Endothelial cell of umbilical vein (primary cell): ENCODE results near the gene PTGER4. TPM values are rescaled to one million over a fixed set of nuclear protein-coding genes. Genes with fewer than 3 reads are reported as not detected.
A peak's percentile ranks its signal among the peaks of the same experiment; 100 is the strongest.

Experiments used
- BruUV-seq: library from RNA; stranded (reverse); fragments of 400-500 nt; replicated peaks from 2 replicates; lab custom pipeline; 2021; lab: Mats Ljungman, UMichigan
- CTCF ChIA-PET: fragments of 300-600, 350-600 bp; sonication (Branson Sonifier 250); formaldehyde crosslinking; loops from one replicate; lab custom pipeline; 2021; ENCODE audit warnings: antibody characterized with exemption, inconsistent platforms; lab: Charles Lee
- POLR2A ChIA-PET: fragments of 300-600, 350-600 bp; sonication (Branson Sonifier 250); formaldehyde crosslinking; loops from one replicate; lab custom pipeline; 2021; ENCODE audit warnings: antibody characterized with exemption, inconsistent platforms; lab: Charles Lee
- DNase-seq: peaks from one replicate; pipeline ENCODE4 v3.0.0-alpha.2; 2011; ENCODE audit warnings: low read depth, low spot score
- FAIRE-seq: peaks from 2 replicates; lab custom pipeline; 2011; peaks lifted over from hg19 to GRCh38; lab: Jason Lieb, UNC
- H2AFZ ChIP-seq: 2 replicates; pipeline ENCODE4 v1.6.0; 2012; ENCODE audit warnings: low read depth, low read length, control low read depth, inconsistent platforms
- H3K27ac ChIP-seq: 2 replicates; pipeline ENCODE4 v1.5.1; 2011; ENCODE audit warnings: low read depth, mild to moderate bottlenecking, control low read depth, low read length, moderate library complexity; ENCODE audit not compliant: insufficient read depth
- H3K27me3 ChIP-seq, 2 experiments: 2 replicates each; pipeline versions ENCODE4 v1.6.0 to v1.6.1; 2011; ENCODE audit warnings: low read length in 2 of 2, mixed read lengths in 1 of 2; ENCODE audit not compliant: control insufficient read depth in 2 of 2, insufficient read depth in 2 of 2
- H3K36me3 ChIP-seq, 2 experiments: 2 replicates in 1 of 2; 3 replicates in 1 of 2; pipeline ENCODE4 v1.5.1; 2011; ENCODE audit warnings: low read length in 2 of 2, mild to moderate bottlenecking in 1 of 2, moderate library complexity in 1 of 2; ENCODE audit not compliant: control insufficient read depth in 2 of 2, insufficient read depth in 2 of 2; ENCODE audit errors: extremely low read depth in 1 of 2
- H3K4me1 ChIP-seq: 3 replicates; pipeline ENCODE4 v1.5.1; 2011; ENCODE audit warnings: mild to moderate bottlenecking, low read length; ENCODE audit not compliant: control insufficient read depth, insufficient read depth; ENCODE audit errors: extremely low read depth
- H3K4me2 ChIP-seq: 2 replicates; pipeline ENCODE4 v1.6.1; 2011; ENCODE audit warnings: low read length, control low read depth, mixed read lengths; ENCODE audit not compliant: insufficient read depth
- H3K4me3 ChIP-seq, 3 experiments: fragments of 200-600 bp in 1 of 3; sonication (generic), shearing (Covaris generic) in 1 of 3; replicated peaks in 1 of 3; 2 replicates each; pipeline ENCODE4 v1.5.1; 2011 to 2016; ENCODE audit warnings: control low read depth in 3 of 3, low read length in 3 of 3, mild to moderate bottlenecking in 2 of 3, inconsistent platforms in 1 of 3, low read depth in 1 of 3, moderate library complexity in 1 of 3; ENCODE audit not compliant: insufficient read depth in 1 of 3
- H3K79me2 ChIP-seq: 2 replicates; pipeline ENCODE4 v1.6.0; 2012; ENCODE audit warnings: low read length, inconsistent platforms; ENCODE audit not compliant: control insufficient read depth, insufficient read depth
- H3K9ac ChIP-seq: replicated peaks from 2 replicates; pipeline ENCODE3; 2011; ENCODE audit warnings: low read length, control low read depth; ENCODE audit not compliant: insufficient read depth; ENCODE audit errors: extremely low read depth
- H3K9me1 ChIP-seq: replicated peaks from 3 replicates; pipeline ENCODE4 v1.6.0; 2011; ENCODE audit warnings: mild to moderate bottlenecking, low read length; ENCODE audit not compliant: control insufficient read depth, insufficient read depth; ENCODE audit errors: extremely low read depth
- H3K9me3 ChIP-seq: replicated peaks from 2 replicates; pipeline ENCODE4 v1.5.1; 2012; ENCODE audit warnings: low read length, inconsistent platforms; ENCODE audit not compliant: control insufficient read depth, insufficient read depth
- H4K20me1 ChIP-seq: replicated peaks from 2 replicates; pipeline ENCODE3; 2011; ENCODE audit warnings: mild to moderate bottlenecking, low read length; ENCODE audit not compliant: control insufficient read depth, insufficient read depth; ENCODE audit errors: extremely low read depth
- CTCF ChIP-seq, 2 donors: IDR thresholded peaks; 1 replicate in 1 of 2; 2 replicates in 1 of 2; pipeline ENCODE4 v1.5.1; 2011; ENCODE audit warnings: low read length in 2 of 2, mild to moderate bottlenecking in 2 of 2, moderate library complexity in 2 of 2, control low read depth in 1 of 2, inconsistent platforms in 1 of 2, low read depth in 1 of 2; ENCODE audit not compliant: insufficient read depth in 1 of 2; ENCODE audit errors: extremely low read depth in 1 of 2
- EZH2 ChIP-seq: IDR thresholded peaks from 2 replicates; pipeline ENCODE4 v1.6.1; 2012; ENCODE audit warnings: borderline replicate concordance, low read depth, mild to moderate bottlenecking, moderate library complexity, low read length, inconsistent platforms; ENCODE audit not compliant: severe bottlenecking
- FOS ChIP-seq: IDR thresholded peaks from 2 replicates; pipeline ENCODE4 v1.6.1; 2011; ENCODE audit warnings: mild to moderate bottlenecking, low read length, moderate library complexity, borderline replicate concordance; ENCODE audit not compliant: insufficient read depth
- GATA2 ChIP-seq: IDR thresholded peaks from 2 replicates; pipeline ENCODE4 v1.7.0; 2011; ENCODE audit warnings: low read depth, mild to moderate bottlenecking, moderate library complexity, mixed read lengths, low read length; ENCODE audit not compliant: insufficient read length, insufficient read depth
- JUN ChIP-seq: IDR thresholded peaks from 2 replicates; pipeline ENCODE4 v1.6.1; 2011; ENCODE audit warnings: borderline replicate concordance, low read depth; ENCODE audit not compliant: insufficient read length, insufficient read depth
- MAX ChIP-seq: IDR thresholded peaks from 2 replicates; pipeline ENCODE4 v1.6.1; 2011; ENCODE audit not compliant: insufficient read depth, insufficient read length
- MYC ChIP-seq: IDR thresholded peaks from one replicate; pipeline ENCODE4 v1.6.1; 2011; ENCODE audit warnings: mild to moderate bottlenecking, low read depth, low read length
- POLR2A ChIP-seq: IDR thresholded peaks from 2 replicates; pipeline ENCODE4 v1.6.1; 2012; ENCODE audit warnings: low read depth, mild to moderate bottlenecking, control low read depth, low read length
- POLR2AphosphoS5 ChIP-seq: IDR thresholded peaks from 2 replicates; pipeline ENCODE4 v1.6.1; 2012; ENCODE audit warnings: low read depth, mild to moderate bottlenecking, control low read depth, low read length, moderate library complexity; ENCODE audit not compliant: insufficient read depth
- dilution Hi-C: fragments of 300-500 bp; cut with MboI; formaldehyde crosslinking; loops from one replicate; pipeline ENCODE4 v1.15.0; 2019; ENCODE audit warnings: low sequenced_read_pairs; ENCODE audit not compliant: extremely low pct_ligation_motif_present
- intact Hi-C: fragments of 100-400 bp; cut with micrococcal nuclease; formaldehyde crosslinking; loops from one replicate; pipeline ENCODE4 v1.10.0; 2022
- polyA plus RNA-seq, 4 experiments: library from polyadenylated mRNA; depleted of rRNA in 3 of 4; stranded (reverse) in 3 of 4; unstranded in 1 of 4; fragments of >200 nt; gene quantifications; 2 replicates each; pipeline versions ENCODE4 v1.2.1 to v1.2.3, GENCODE V29; 2011 to 2012; ENCODE audit warnings: missing spikeins in 1 of 4
- total RNA-seq: library from RNA; stranded (reverse); gene quantifications from 2 replicates; pipeline ENCODE4 v1.2.3, GENCODE V29; 2021

PTGER4 gene
- total and polyA plus RNA-seq, 2 donors (not counting 3 experiments of a cell fraction or from before 2014, with no cell fraction given), result 23.6 to 37.4 TPM

GRCh38 chr5:40717281-40717680 lies 37.6 kb downstream of the PTGER4 start:
- dilution Hi-C loops, result no loop called here
- Histone ChIP-seq H3K27ac (no peak overlapping the region), H4K20me1 (no peaks in the 10 kb centered on the region), H3K4me3 (no peak overlapping the region), H3K9me1 (no peaks in the 10 kb centered on the region), H3K79me2 (no peaks in the 10 kb centered on the region), H3K9ac (no peak overlapping the region), H3K27me3 (no peaks in the 10 kb centered on the region), H3K9me3 (no peaks in the 10 kb centered on the region), H3K4me1 (peaks cover 7% of the 10 kb centered on the region), H3K36me3 (peaks cover 0 to 2% of the 10 kb centered on the region in 2 experiments), H2AFZ (no peak overlapping the region), H3K4me2 (no peak overlapping the region)
- TF ChIP-seq POLR2AphosphoS5 (no peak), MAX (no peak), FOS (no peak), GATA2 (no peak), JUN (no peak), MYC (no peak), POLR2A (no peak), EZH2 (no peak), CTCF (IDR thresholded peaks at IDR 0.05; ENCODE audit: extremely low read depth in 1 of 2, insufficient read depth in 1 of 2, low read depth in 1 of 2, low read length in 2 of 2) (no peak)
- POLR2A ChIA-PET, result interaction anchor here (0.7 kb wide), 1 partner anchor 21 kb away, joined by 8 read pairs; no protein-coding TSS in a partner anchor
- no TSS peak for BruUV-seq
- DNase-seq (peak; percentile 10), FAIRE-seq (no peak)
- intact Hi-C loops, result no loop called here
- CTCF ChIA-PET, result interaction anchor here (2.4 kb wide), 1 partner anchor 18 kb away, joined by 12 read pairs; no protein-coding TSS in a partner anchor
